Keratinocyte (primary cell): ENCODE measurements around the gene GM2A. TPM values are rescaled to one million over a fixed set of nuclear protein-coding genes. Genes with fewer than 3 reads are reported as not detected.

Experiments used
- DNase-seq: peaks from one replicate; pipeline ENCODE4 v3.0.0-alpha.2; 2011; ENCODE audit warnings: low read depth, missing footprints, low spot score
- FAIRE-seq: peaks from 2 replicates; lab custom pipeline; 2011; peaks lifted over from hg19 to GRCh38; lab: Jason Lieb, UNC
- H2AFZ ChIP-seq: 2 replicates; pipeline ENCODE4 v1.6.0; 2012; ENCODE audit warnings: low read length, control low read depth, inconsistent platforms; ENCODE audit not compliant: control insufficient read depth
- H3K27ac ChIP-seq: 2 replicates; pipeline ENCODE4 v1.5.1; 2011; ENCODE audit warnings: low read length; ENCODE audit not compliant: control insufficient read depth, insufficient read depth
- H3K27me3 ChIP-seq: 3 replicates; pipeline ENCODE4 v1.6.0; 2011; ENCODE audit warnings: low read length; ENCODE audit not compliant: control insufficient read depth, insufficient read depth; ENCODE audit errors: extremely low read depth
- H3K36me3 ChIP-seq, 2 experiments: 2 replicates in 1 of 2; 3 replicates in 1 of 2; pipeline ENCODE4 v1.5.1; 2011; ENCODE audit warnings: low read length in 2 of 2, mild to moderate bottlenecking in 1 of 2; ENCODE audit not compliant: control insufficient read depth in 2 of 2, insufficient read depth in 2 of 2; ENCODE audit errors: extremely low read depth in 1 of 2
- H3K4me1 ChIP-seq: 3 replicates; pipeline ENCODE4 v1.5.1; 2011; ENCODE audit warnings: low read length; ENCODE audit not compliant: control insufficient read depth, insufficient read depth; ENCODE audit errors: extremely low read depth
- H3K4me2 ChIP-seq: 3 replicates; pipeline ENCODE4 v1.6.0; 2011; ENCODE audit warnings: low read depth, low read length; ENCODE audit not compliant: control insufficient read depth, insufficient read depth; ENCODE audit errors: extremely low read depth
- H3K4me3 ChIP-seq, 3 experiments: fragments of 200-600 bp in 1 of 3; sonication (generic) in 1 of 3; 2 replicates in 2 of 3; 3 replicates in 1 of 3; pipeline ENCODE4 v1.5.1; 2011 to 2016; ENCODE audit warnings: low read length in 3 of 3, mild to moderate bottlenecking in 3 of 3, control low read depth in 2 of 3, inconsistent platforms in 1 of 3, low read depth in 1 of 3, mixed read lengths in 1 of 3, mixed run types in 1 of 3, moderate library complexity in 1 of 3; ENCODE audit not compliant: control insufficient read depth in 2 of 3, insufficient read depth in 2 of 3; ENCODE audit errors: extremely low read depth in 1 of 3
- H3K79me2 ChIP-seq: 2 replicates; pipeline ENCODE4 v1.6.0; 2012; ENCODE audit warnings: low read length; ENCODE audit not compliant: control insufficient read depth, insufficient read depth
- H3K9ac ChIP-seq: 3 replicates; pipeline ENCODE4 v1.6.0; 2011; ENCODE audit warnings: low read length; ENCODE audit not compliant: control insufficient read depth, insufficient read depth; ENCODE audit errors: extremely low read depth
- H3K9me1 ChIP-seq: 3 replicates; pipeline ENCODE4 v1.6.0; 2011; ENCODE audit warnings: low read length; ENCODE audit not compliant: control insufficient read depth, insufficient read depth; ENCODE audit errors: extremely low read depth
- H3K9me3 ChIP-seq: 2 replicates; pipeline ENCODE4 v1.5.1; 2012; ENCODE audit warnings: low read depth, low read length; ENCODE audit not compliant: control insufficient read depth
- H4K20me1 ChIP-seq: 3 replicates; pipeline ENCODE4 v1.6.0; 2011; ENCODE audit warnings: low read length; ENCODE audit not compliant: control insufficient read depth, insufficient read depth; ENCODE audit errors: extremely low read depth
- CTCF ChIP-seq, 3 experiments: IDR thresholded peaks in 1 of 3; conservative IDR thresholded peaks in 1 of 3; optimal IDR thresholded peaks in 1 of 3; 2 replicates in 2 of 3; 3 replicates in 1 of 3; pipeline versions ENCODE3 to v1.5.1; 2011; ENCODE audit warnings: low read length in 3 of 3, mild to moderate bottlenecking in 3 of 3, moderate library complexity in 2 of 3, control low read depth in 1 of 3, inconsistent platforms in 1 of 3; ENCODE audit not compliant: insufficient read depth in 2 of 3; ENCODE audit errors: extremely low read depth in 1 of 3
- EZH2 ChIP-seq: IDR thresholded peaks from one replicate; pipeline ENCODE4 v1.6.1; 2012; ENCODE audit warnings: inconsistent platforms, mild to moderate bottlenecking, low read length, moderate library complexity
- dilution Hi-C: fragments of 300-500 bp; cut with MboI; formaldehyde crosslinking; loops from one replicate; pipeline ENCODE4 v1.7.0; 2020; ENCODE audit warnings: low sequenced_read_pairs; ENCODE audit not compliant: extremely low pct_ligation_motif_present
- polyA plus RNA-seq, 5 experiments: library from polyadenylated mRNA; depleted of rRNA in 3 of 5; stranded (reverse) in 3 of 5; stranded (forward) in 1 of 5; unstranded in 1 of 5; fragments of >200 nt; gene quantifications; 1 replicate in 1 of 5; 2 replicates in 3 of 5; 3 replicates in 1 of 5; pipeline versions ENCODE4 v1.2.1 to v1.2.3, GENCODE V29; 2011 to 2012; ENCODE audit warnings: missing spikeins in 2 of 5, low read depth in 1 of 5, low replicate concordance in 1 of 5

GM2A gene
- polyA plus RNA-seq, 1 donor (not counting 4 experiments of a cell fraction or from before 2014, with no cell fraction given): 117 TPM

DNA sequence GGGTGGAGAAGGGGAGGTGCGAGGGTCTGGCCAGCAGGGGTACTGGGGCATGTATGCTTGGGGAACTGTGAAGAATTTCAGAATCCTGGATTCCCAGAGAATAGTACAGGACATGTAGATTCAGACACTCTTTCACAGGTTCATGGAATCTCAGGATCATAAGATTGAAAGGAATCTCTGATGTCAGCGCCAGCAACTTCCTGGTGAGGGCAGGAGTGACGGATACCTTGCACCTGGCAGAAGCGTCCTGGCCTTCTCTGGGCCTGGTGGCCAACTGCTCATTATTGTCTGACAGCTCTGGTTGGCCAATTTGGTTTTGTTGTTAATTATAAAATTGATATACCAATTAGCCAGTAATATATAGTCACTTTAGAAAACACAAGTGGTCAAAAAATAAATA lies 6.9 kb downstream of the GM2A start:
- H3K9me1 ChIP-seq: no peaks in the 10 kb centered on the region
- no peaks in the 10 kb centered on the region for H3K9me3 ChIP-seq
- no peaks in the 10 kb centered on the region for H3K27me3 ChIP-seq
- TF ChIP-seq EZH2: no peak
- no peak for TF ChIP-seq CTCF (optimal IDR thresholded peaks at IDR 0.05 in 1 of 3, IDR thresholded peaks at IDR 0.05 in 1 of 3, conservative IDR thresholded peaks at IDR 0.05 in 1 of 3; ENCODE audit: extremely low read depth in 1 of 3, insufficient read depth in 2 of 3, low read length in 3 of 3)
- dilution Hi-C loops: no loop called here
- H3K4me3 ChIP-seq: no peak overlapping the region
- no peak overlapping the region for H3K27ac ChIP-seq
- DNase-seq: no peak
- no peak overlapping the region for H2AFZ ChIP-seq
- no peaks in the 10 kb centered on the region for H4K20me1 ChIP-seq
- H3K4me1 ChIP-seq: peaks cover 60% of the 10 kb centered on the region
- H3K4me2 ChIP-seq: no peak overlapping the region
- no peak for FAIRE-seq
- peaks cover 44% of the 10 kb centered on the region for H3K79me2 ChIP-seq
- H3K9ac ChIP-seq: no peak overlapping the region
- H3K36me3 ChIP-seq: peaks cover 0 to 8% of the 10 kb centered on the region in 2 experiments

GRCh38 chr5:151262532-151262931 lies 9.5 kb downstream of the GM2A start:
- no peak overlapping the region for H3K27ac ChIP-seq
- DNase-seq (no peak), FAIRE-seq (no peak)
- H3K9me1 ChIP-seq: no peaks in the 10 kb centered on the region
- no peak overlapping the region for H3K4me3 ChIP-seq
- no peaks in the 10 kb centered on the region for H3K9me3 ChIP-seq
- H3K4me1 ChIP-seq: peaks cover 44% of the 10 kb centered on the region
- no peak overlapping the region for H3K9ac ChIP-seq
- no peak overlapping the region for H3K4me2 ChIP-seq
- dilution Hi-C loops: no loop called here
- no peaks in the 10 kb centered on the region for H4K20me1 ChIP-seq
- H3K79me2 ChIP-seq: peaks cover 31% of the 10 kb centered on the region
- no peak overlapping the region for H2AFZ ChIP-seq
- H3K27me3 ChIP-seq: no peaks in the 10 kb centered on the region
- TF ChIP-seq EZH2 (no peak), CTCF (optimal IDR thresholded peaks at IDR 0.05 in 1 of 3, IDR thresholded peaks at IDR 0.05 in 1 of 3, conservative IDR thresholded peaks at IDR 0.05 in 1 of 3; ENCODE audit: extremely low read depth in 1 of 3, insufficient read depth in 2 of 3, low read length in 3 of 3) (no peak)
- H3K36me3 ChIP-seq: peaks cover 16 to 22% of the 10 kb centered on the region in 2 experiments
